Thoracic aorta (tissue), 2 donors: Measurements from ENCODE around the gene LRRC25. TPM values are rescaled to one million over a fixed set of nuclear protein-coding genes. Genes with fewer than 3 reads are reported as not detected.
"Not testable (repeated sequence)": the region's sequence is repeated elsewhere in the genome, so short reads cannot be mapped to it uniquely, and the experiment has no call there.

Source experiments
- ATAC-seq: fragments of 150-250 bp; one replicate; pipeline ENCODE4 v1.8.0; 2017; ENCODE audit warnings: low read depth; ENCODE audit not compliant: insufficient number of reproducible peaks, low FRiP score
- DNase-seq: peaks from one replicate; pipeline ENCODE4 v3.0.0-alpha.2; 2020; ENCODE audit warnings: low spot score
- H3K27ac ChIP-seq, 2 donors: fragments of 200-600 bp; sonication (generic); 1 replicate in 1 of 2; 2 replicates in 1 of 2; pipeline ENCODE4 v1.5.1; 2016; ENCODE audit warnings: mild to moderate bottlenecking in 2 of 2, moderate library complexity in 2 of 2
- H3K27me3 ChIP-seq: fragments of 200-600 bp; sonication (generic); replicated peaks from 2 replicates; pipeline ENCODE4 v1.6.0; 2016; ENCODE audit warnings: mild to moderate bottlenecking; ENCODE audit not compliant: insufficient read depth
- H3K36me3 ChIP-seq: fragments of 200-600 bp; sonication (generic); one replicate; pipeline ENCODE4 v1.5.1; 2016
- H3K4me1 ChIP-seq, 2 donors: fragments of 200-600 bp; sonication (generic); 1 replicate in 1 of 2; 2 replicates in 1 of 2; pipeline versions ENCODE4 v1.5.1 to v1.6.0; 2016; ENCODE audit warnings: low read depth in 2 of 2, mild to moderate bottlenecking in 1 of 2; ENCODE audit not compliant: control insufficient read depth in 1 of 2
- H3K4me3 ChIP-seq: fragments of 200-600 bp; sonication (generic); 2 replicates; pipeline ENCODE4 v1.5.1; 2016; ENCODE audit warnings: mild to moderate bottlenecking
- H3K9me3 ChIP-seq: fragments of 200-600 bp; sonication (generic); 2 replicates; pipeline ENCODE4 v1.5.1; 2016
- CTCF ChIP-seq: fragments of 200-600 bp; sonication (generic); IDR thresholded peaks from one replicate; pipeline ENCODE4 v1.5.1; 2019; ENCODE audit warnings: antibody characterized with exemption
- total RNA-seq, 2 donors: library from RNA; depleted of rRNA; stranded (reverse); fragments of >200 nt; gene quantifications; one replicate each; pipeline versions ENCODE4 v1.1.0 to v1.2.3, GENCODE V29; 2016

Gene LRRC25
- total RNA-seq, 2 donors from 2014 or later: 18.7 to 30.3 TPM

GRCh38 chr19:18415178-18415867, 17.9 kb upstream of the LRRC25 start:
- Histone ChIP-seq H3K4me3 (peak overlapping the region; percentile 79), H3K27ac (peak overlapping the region; percentile 94 to 96), H3K4me1 (peaks cover 26 to 55% of the 10 kb centered on the region in 2 donors), H3K27me3 (no peaks in the 10 kb centered on the region), H3K9me3 (no peaks in the 10 kb centered on the region), H3K36me3 (no peaks in the 10 kb centered on the region)
- ATAC-seq (no peak), DNase-seq (no peak)
- TF ChIP-seq CTCF: no peak

GRCh38 chr19:18414504-18415177, 17.2 kb upstream of the LRRC25 start:
- H3K27ac ChIP-seq: peak overlapping the region; percentile 94 to 96
- H3K36me3 ChIP-seq: no peaks in the 10 kb centered on the region
- peak overlapping the region; percentile 79 for H3K4me3 ChIP-seq
- DNase-seq (no peak), ATAC-seq (no peak)
- no peaks in the 10 kb centered on the region for H3K27me3 ChIP-seq
- peaks cover 26 to 50% of the 10 kb centered on the region in 2 donors for H3K4me1 ChIP-seq
- no peaks in the 10 kb centered on the region for H3K9me3 ChIP-seq
- no peak for TF ChIP-seq CTCF

GRCh38 chr19:18412610-18413239, 15.3 kb upstream of the LRRC25 start:
- DNase-seq (no peak), ATAC-seq (no peak)
- H3K9me3 ChIP-seq: no peaks in the 10 kb centered on the region
- H3K4me3 ChIP-seq: no peak overlapping the region
- no peak for TF ChIP-seq CTCF
- H3K27me3 ChIP-seq: no peaks in the 10 kb centered on the region
- H3K27ac ChIP-seq: no peak overlapping the region
- H3K36me3 ChIP-seq: no peaks in the 10 kb centered on the region
- H3K4me1 ChIP-seq: peaks cover 18 to 36% of the 10 kb centered on the region in 2 donors

GRCh38 chr19:18408053-18408476, 10.6 kb upstream of the LRRC25 start:
- Histone ChIP-seq H3K9me3 (no peaks in the 10 kb centered on the region), H3K4me3 (no peak overlapping the region), H3K27ac (no peak overlapping the region), H3K27me3 (no peaks in the 10 kb centered on the region), H3K36me3 (no peaks in the 10 kb centered on the region), H3K4me1 (no peaks in the 10 kb centered on the region)
- DNase-seq (no peak), ATAC-seq (no peak)
- no peak for TF ChIP-seq CTCF

GRCh38 chr19:18406749-18407148, 9.3 kb upstream of the LRRC25 start:
- H3K9me3 ChIP-seq: no peaks in the 10 kb centered on the region
- H3K4me3 ChIP-seq: no peak overlapping the region
- no peak for ATAC-seq
- H3K27me3 ChIP-seq: no peaks in the 10 kb centered on the region
- no peaks in the 10 kb centered on the region for H3K36me3 ChIP-seq
- no peak for DNase-seq
- H3K27ac ChIP-seq: no peak overlapping the region
- no peaks in the 10 kb centered on the region for H3K4me1 ChIP-seq
- no peak for TF ChIP-seq CTCF

GRCh38 chr19:18405754-18406153, 8.3 kb upstream of the LRRC25 start:
- DNase-seq, H3K9me3 ChIP-seq, ATAC-seq, H3K4me1 ChIP-seq, H3K4me3 ChIP-seq, H3K27ac ChIP-seq, H3K36me3 ChIP-seq, H3K27me3 ChIP-seq: not testable (repeated sequence)

- H3K4me1 ChIP-seq, H3K9me3 ChIP-seq, ATAC-seq, H3K27ac ChIP-seq, H3K36me3 ChIP-seq, DNase-seq, H3K27me3 ChIP-seq, H3K4me3 ChIP-seq: not testable (repeated sequence)
Observed at GRCh38 chr19:18402455-18403248, 5.2 kb upstream of the LRRC25 start.
